GM12872 (cell line): ENCODE measurements around the gene PIKFYVE.

Experiments
- CTCF ChIP-seq: IDR thresholded peaks from 3 replicates; pipeline ENCODE4 v1.5.1; 2011; ENCODE audit warnings: low read depth, mild to moderate bottlenecking, low read length, moderate library complexity; ENCODE audit not compliant: insufficient read depth

The PIKFYVE gene

GRCh38 chr2:208235860-208236259, 30.2 kb upstream of the PIKFYVE start:
- TF ChIP-seq CTCF: no peak

GRCh38 chr2:208239770-208240493, 26.1 kb upstream of the PIKFYVE start:
- no peak for TF ChIP-seq CTCF

- TF ChIP-seq CTCF: no peak
Observed at GRCh38 chr2:208240619-208241209, 25.3 kb upstream of the PIKFYVE start.

GRCh38 chr2:208244422-208244821, 21.6 kb upstream of the PIKFYVE start:
- TF ChIP-seq CTCF: no peak

GRCh38 chr2:208245746-208246145, 20.3 kb upstream of the PIKFYVE start:
- no peak for TF ChIP-seq CTCF

- TF ChIP-seq CTCF: no peak
Observed at GRCh38 chr2:208248601-208249000, 17.5 kb upstream of the PIKFYVE start.

GRCh38 chr2:208249296-208249695, 16.8 kb upstream of the PIKFYVE start:
- no peak for TF ChIP-seq CTCF
